Stimulated activated CD4-positive, alpha-beta T cell treated with anti-CD3 and anti-CD28 coated beads, TNF-alpha, amount 100 ng/mL, for 48 hours (primary cell): ENCODE data around the gene PHC1.
"Not testable (repeated sequence)": the region's sequence is repeated elsewhere in the genome, so short reads cannot be mapped to it uniquely, and the experiment has no call there.

Experiments used
- DNase-seq, 3 donors: peaks; one replicate each; pipeline ENCODE4 v3.0.0-alpha.2; 2020; ENCODE audit warnings: low read depth in 3 of 3

PHC1 gene

DNA sequence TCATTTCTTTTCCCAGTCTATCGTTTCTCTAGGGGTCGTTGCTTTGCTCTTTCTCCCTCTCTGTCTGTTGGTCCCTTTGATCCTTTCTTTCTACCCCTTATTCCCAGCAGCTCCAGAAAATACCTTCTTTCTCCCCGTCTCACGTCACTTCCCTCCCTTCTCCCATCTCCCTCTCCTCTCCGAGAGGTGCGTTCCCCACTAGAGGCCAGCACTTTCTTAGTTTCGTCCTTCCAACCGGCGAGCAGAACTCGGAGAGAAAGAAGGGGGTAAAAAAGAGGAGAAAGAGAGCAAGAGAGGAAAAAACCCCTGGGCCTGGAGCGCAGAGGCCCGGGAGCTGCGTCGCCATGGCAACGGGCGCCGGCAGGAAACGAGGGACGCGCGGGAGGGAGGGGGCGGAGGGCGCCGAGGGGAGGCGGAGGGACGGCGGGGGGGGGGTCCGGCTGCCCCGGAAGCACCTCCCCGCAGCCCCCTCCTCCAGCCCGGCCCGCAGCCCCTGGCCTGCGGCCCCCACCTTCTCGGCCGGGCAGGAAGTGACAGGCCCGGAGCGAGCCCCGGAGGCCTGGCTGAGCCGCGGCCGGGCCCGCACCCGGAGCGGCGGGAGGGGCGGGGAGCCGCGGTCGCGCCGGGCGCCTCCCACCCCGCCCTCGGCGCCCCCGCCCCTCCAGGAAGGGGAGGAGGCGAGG is at the start of gene PHC1:
PHC1 (plus strand) TSS at position 477 of the 683 bp plus-strand sequence. CDS start 3,169 bp downstream, outside the sequence.
- DNase-seq = peak; percentile 37 to 60 (median 39)

- no peak for DNase-seq
These were observed 47.9 kb upstream of the PHC1 start for GRCh38 chr12:8866429-8866828.

GRCh38 chr12:8867009-8867408 is 47.3 kb upstream of the PHC1 start:
- DNase-seq = no peak

GRCh38 chr12:8867786-8868185 is 46.5 kb upstream of the PHC1 start:
- no peak for DNase-seq

DNA sequence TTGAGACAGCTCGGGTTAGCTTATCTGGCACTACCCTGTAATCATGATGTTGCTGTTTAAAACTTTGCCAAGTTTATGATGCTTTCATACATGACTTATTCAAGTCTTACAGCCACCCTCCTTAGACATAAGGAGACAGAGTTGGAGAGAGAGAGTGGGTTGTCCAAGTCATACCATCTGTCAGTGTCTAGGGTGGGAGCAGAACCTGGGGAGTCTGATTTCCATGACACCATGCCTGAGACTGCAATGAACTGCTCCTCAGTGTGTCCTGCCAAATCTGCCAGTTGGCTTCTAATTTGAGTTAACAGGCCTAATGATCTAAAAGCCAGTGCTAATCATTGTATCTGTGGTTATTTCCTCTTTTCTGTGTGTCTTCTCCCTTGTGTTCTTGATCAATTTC is 43.7 kb upstream of the PHC1 start:
- DNase-seq = no peak

DNA sequence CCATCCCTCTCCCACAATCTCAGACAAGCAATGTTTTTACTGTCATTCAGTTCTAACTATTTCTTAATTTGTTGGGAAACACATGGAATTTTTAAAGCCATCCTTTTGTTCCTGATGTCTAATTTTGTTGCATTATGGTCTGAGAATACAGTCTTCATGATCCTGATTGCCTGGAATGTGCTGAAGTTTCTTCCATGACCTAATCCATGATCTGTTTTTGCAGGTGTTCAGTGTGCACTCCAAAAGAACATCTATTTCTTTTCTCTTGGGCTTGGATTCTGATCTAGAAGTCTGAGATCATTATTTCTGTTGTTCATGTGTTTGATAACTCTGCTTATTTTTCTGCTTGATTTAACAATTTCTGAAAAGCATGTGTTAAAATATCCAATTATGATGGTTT is 43.2 kb upstream of the PHC1 start:
- DNase-seq = no peak

DNA sequence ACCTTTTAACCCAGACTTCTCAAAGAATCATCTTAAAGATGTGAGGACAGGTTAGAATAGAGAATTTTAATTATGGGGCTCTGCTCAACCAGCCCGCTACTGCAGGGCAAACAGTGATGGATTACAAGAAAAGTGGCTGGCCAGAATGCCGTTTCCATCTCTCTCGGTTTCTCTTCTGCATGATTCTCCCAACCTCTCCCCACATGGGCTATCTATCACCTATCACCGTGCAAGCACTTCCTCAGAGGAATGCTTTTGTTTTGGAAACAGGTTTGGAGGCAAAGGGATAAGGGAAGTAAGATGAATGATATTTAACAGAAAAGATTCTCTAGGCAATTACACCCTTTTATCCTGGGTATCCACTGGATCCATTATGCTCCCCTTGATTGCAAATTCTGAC is 37.4 kb upstream of the PHC1 start:
- DNase-seq = no peak

DNA sequence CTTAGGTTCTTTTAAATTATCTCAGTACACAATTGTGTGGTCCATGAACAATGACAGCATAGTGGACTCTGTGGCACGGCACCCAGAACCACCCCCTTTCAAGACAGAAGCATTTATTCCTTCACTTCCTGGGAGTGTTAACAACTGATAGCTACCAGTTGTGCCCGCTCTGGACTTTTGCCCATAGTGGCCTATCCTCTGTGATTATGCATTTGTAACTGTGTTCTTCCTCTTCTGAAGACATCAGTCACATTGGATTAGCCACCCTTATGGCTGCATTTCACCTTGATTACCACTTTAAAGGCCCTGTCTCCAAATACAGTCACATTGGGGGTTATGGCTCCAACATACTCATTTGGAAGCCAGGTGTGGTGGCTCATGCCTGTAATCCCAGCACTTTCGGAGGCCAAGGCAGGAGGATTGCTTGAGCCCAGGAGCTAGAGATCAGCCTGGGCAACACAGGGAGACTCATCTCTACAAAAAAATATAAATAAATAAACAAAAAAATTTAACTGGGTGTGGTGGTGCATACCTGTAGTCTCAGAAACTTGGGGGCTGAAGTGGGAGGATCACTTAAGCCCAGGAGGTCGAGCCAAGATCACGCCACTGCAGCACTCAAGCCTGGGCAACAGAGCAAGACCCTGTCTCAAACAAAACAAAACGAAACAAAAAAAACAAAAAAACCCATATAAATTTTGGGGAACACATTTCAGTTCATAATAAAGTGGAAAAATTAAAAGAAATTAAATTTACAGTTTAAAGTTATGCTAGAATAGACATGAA is 27.6 kb upstream of the PHC1 start:
- no peak for DNase-seq

DNA sequence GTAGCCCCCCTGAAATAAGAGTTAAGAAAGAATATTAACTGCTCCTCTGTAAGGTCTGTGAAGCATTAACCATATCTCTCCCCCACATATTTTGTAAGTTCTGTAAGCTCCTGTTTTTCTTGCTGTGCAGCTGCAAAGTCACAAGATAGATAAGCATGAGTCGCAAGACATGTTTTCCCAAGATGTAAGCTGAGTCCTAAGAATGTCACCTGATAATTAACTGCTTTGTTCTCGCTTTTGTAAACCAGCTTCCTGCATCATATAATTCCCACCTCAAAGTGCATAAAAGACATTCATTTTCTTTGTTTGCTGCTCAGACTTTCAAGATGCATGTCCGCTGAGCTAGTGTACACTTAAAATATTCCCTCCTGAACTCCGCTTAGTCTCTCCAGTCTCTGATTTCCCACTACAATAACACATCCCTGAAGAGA is 27.0 kb upstream of the PHC1 start:
- no peak for DNase-seq

DNA sequence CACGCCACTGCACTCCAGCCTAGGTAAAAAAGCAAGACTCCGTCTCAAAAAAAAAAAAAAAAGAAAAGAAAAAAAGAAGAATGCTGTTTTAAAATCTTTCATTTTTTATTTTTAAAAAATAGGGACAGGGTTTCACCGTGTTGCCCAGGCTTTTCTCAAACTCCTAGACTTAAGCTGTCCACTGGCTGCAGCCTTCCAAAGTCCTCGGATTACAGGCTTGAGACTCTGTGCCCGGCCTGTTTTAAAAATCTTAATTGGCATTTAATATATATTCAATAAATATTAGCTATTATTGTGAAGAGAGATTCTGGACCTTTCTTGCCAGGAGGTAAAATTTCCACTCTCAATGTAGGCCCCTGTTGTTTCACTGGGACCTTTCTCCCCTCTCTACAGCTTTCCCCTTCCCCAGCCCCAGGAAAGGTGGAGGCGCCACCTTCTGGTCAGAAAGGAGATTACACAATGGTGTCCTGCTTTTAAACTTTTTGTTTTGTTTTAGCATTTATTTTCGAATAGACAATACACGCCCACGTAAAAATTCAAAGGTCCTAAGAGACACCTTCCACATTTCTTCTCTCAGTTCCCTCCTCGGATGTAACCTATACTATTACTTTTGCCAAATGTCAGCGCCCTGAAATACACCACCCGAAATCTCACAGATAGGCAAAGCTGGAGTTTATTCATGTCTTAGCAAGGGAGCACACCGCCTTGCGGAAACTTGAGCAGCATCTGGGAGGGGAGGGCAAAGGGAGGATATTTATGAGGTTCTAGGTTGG is 23.8 kb upstream of the PHC1 start:
- DNase-seq = peak in 2 of 3 donors; percentile 45 to 47

- no peak for DNase-seq
These were observed 22.3 kb upstream of the PHC1 start for GRCh38 chr12:8891976-8892375.

GRCh38 chr12:8894378-8894777 is 19.9 kb upstream of the PHC1 start:
- no peak for DNase-seq

DNA sequence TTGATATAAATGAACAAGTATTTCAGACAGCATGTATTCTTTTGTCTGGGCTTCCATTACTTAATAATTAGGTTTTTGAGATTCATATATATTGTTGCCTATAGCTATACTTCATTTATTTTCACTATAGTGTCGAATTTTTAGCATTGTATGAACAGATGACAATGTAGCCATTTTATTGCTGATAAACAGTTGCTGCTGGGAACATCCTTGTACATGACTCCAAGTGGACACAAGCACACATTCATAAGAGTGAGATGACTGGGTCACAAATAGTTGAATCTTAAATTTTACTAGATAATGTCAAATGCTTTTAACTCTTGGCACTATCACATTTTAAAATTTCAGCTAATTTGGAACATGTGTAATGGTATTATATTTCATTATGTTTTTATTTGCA is 19.3 kb upstream of the PHC1 start:
- DNase-seq = no peak

DNA sequence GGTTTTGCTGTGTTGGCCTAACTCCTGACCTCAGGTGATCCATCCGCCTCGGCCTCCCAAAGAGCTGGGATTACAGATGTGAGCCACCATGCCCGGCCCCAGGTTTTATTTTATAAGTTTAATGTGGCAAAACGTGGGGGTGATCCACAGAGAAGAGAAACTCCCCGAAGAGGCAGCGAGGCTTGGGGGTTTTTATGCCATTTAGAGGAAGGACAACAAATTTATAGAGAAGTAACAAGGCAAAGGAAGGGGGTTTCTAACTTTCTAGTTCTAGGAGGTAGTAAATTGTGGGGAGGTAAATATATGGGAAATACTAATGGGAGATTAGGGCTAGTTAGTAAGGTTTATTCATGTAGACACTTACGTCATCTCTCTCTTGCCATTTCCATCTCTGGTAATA is 17.2 kb upstream of the PHC1 start:
- no peak for DNase-seq

- DNase-seq = no peak
These were observed 14.5 kb upstream of the PHC1 start for GRCh38 chr12:8899830-8900229.

DNA sequence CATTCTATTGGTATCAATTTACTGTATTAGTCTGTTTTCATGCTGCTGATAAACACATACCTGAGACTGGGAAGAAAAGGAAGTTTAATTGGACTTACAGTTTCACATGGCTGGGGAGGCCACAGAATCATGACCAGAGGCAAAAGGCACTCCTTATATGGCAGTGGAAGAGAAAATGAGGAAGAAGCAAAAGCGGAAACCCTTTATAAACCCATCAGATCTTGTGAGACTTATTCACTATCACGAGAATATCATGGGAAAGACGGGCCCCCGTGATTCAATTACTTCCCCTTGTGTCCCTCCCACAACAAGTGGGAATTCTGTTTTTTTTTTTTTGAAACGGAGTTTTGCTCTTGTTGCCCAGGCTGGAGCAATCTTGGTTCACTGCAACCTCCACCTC is 11.6 kb upstream of the PHC1 start:
- not testable (repeated sequence) for DNase-seq

GRCh38 chr12:8903646-8904045 is 10.7 kb upstream of the PHC1 start:
- no peak for DNase-seq

GRCh38 chr12:8904665-8905064 is 9.6 kb upstream of the PHC1 start:
- no peak for DNase-seq

GRCh38 chr12:8905546-8905945 is 8.8 kb upstream of the PHC1 start:
- no peak for DNase-seq

DNA sequence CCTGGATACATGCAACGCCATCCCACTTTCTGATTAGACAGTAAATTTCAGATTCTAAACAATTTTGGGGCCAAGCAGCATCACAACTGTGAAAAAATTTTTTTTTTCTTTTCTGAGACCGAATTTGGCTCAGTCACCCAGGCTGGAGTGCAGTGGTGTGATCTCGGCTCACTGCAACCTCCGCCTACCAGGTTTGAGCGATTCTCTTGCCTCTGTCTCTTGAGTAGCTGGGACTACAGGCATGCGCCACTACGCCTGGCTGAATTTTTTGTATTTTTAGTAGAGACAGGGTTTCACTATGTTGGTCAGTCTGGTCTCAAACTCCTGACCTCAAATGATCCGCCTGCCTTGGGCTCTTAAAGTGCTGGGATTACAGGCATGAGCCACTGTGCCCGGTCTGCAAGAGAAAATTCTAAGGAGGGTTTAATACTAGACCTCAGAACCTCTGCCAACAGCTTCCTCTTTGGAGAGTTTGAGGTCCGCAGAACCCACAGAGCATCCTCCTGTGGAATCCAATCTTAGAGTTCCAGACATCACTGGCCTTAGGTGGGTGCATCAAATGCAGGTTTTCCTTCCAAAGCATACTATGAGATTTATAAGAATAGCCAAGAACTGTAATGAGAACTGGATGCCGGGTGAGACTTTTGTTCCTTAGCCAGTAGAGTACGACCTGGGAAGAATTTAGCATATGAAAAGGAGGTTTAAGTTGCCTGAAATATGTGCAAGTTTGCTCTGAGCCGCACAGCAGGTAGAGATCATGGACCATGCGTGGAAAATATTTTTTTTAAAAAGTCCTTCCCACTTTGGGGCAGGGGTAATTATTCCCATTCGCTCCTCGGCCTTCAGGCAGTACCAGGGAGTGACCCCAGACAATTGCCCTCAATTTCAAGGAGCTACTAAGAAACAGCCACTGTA is 7.8 kb upstream of the PHC1 start:
- no peak for DNase-seq

- no peak for DNase-seq
These were observed 6.8 kb upstream of the PHC1 start for GRCh38 chr12:8907513-8907912.

DNA sequence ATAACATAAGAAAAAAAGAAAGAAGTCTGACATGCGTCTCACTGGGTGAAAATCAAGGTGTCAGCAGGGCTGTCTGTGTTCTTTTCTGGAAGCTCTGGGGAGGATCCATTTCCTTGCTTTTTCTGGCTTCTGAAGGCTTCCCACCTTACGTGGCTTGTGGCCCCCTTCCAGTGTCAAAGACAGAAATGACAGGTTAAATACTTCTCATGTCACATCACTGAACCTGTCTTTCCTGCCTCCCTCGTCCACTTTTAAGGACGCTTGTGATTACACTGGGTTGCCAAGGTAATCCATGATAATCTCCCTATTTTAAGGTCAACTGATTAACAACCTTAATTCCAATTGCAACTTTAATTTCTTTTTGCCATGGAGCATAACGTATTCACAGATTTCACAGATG is 4.6 kb upstream of the PHC1 start:
- DNase-seq = no peak
